Nephron progenitor cell (in vitro differentiated cells): ENCODE results near the gene GJA8.

Experiments used
- DNase-seq: peaks from one replicate; pipeline ENCODE4 v3.0.0; 2021
- H3K27ac Mint-ChIP-seq: 2 replicates; pipeline ENCODE4 v1.8.0; 2021; ENCODE audit warnings: mild to moderate bottlenecking, moderate library complexity, mixed read lengths
- H3K27me3 Mint-ChIP-seq: 2 replicates; pipeline ENCODE4 v1.8.0; 2021; ENCODE audit warnings: mild to moderate bottlenecking, low read depth, mixed read lengths; ENCODE audit not compliant: poor library complexity
- H3K36me3 Mint-ChIP-seq: 2 replicates; pipeline ENCODE4 v1.8.0; 2021; ENCODE audit warnings: low read depth, mixed read lengths
- H3K4me1 Mint-ChIP-seq: 2 replicates; pipeline ENCODE4 v1.8.0; 2021; ENCODE audit warnings: mixed read lengths
- H3K4me3 Mint-ChIP-seq: 2 replicates; pipeline ENCODE4 v1.8.0; 2021; ENCODE audit warnings: mild to moderate bottlenecking, moderate library complexity, mixed read lengths
- H3K9me3 Mint-ChIP-seq: 2 replicates; pipeline ENCODE4 v1.8.0; 2021; ENCODE audit warnings: mild to moderate bottlenecking, moderate library complexity, mixed read lengths
- CTCF ChIP-seq: fragments of 200-600 bp; sonication (generic); IDR thresholded peaks from 2 replicates; pipeline ENCODE4 v1.5.0; 2021; ENCODE audit warnings: antibody characterized with exemption

GJA8 gene

GRCh38 chr1:147882535-147882934, 20.1 kb upstream of the GJA8 start:
- Mint-ChIP-seq H3K27ac (no peak overlapping the region), H3K4me1 (peaks cover 4% of the 10 kb centered on the region)

GRCh38 chr1:147890177-147890790, 12.3 kb upstream of the GJA8 start:
- no peak overlapping the region for H3K4me3 Mint-ChIP-seq
- no peaks in the 10 kb centered on the region for H3K36me3 Mint-ChIP-seq
- peak; percentile 90 for TF ChIP-seq CTCF
- no peaks in the 10 kb centered on the region for H3K27me3 Mint-ChIP-seq
- peaks cover 30% of the 10 kb centered on the region for H3K4me1 Mint-ChIP-seq
- peak; percentile 90 for DNase-seq
- H3K9me3 Mint-ChIP-seq: no peaks in the 10 kb centered on the region
- H3K27ac Mint-ChIP-seq: no peak overlapping the region

More at GRCh38 chr1:147882535-147882934, 20.1 kb upstream of the GJA8 start:
- Mint-ChIP-seq H3K4me3 (no peak overlapping the region), H3K36me3 (peaks cover 6% of the 10 kb centered on the region), H3K27me3 (no peaks in the 10 kb centered on the region), H3K9me3 (peaks cover 13% of the 10 kb centered on the region)
- DNase-seq: no peak
- no peak for TF ChIP-seq CTCF

- no peak for DNase-seq
- Mint-ChIP-seq H3K36me3 (no peaks in the 10 kb centered on the region), H3K27ac (no peak overlapping the region), H3K4me1 (peaks cover 30% of the 10 kb centered on the region), H3K4me3 (no peak overlapping the region), H3K27me3 (no peaks in the 10 kb centered on the region), H3K9me3 (no peaks in the 10 kb centered on the region)
- no peak for TF ChIP-seq CTCF
Observed at GRCh38 chr1:147891088-147891487, 11.5 kb upstream of the GJA8 start.

- Mint-ChIP-seq H3K4me3 (no peak overlapping the region), H3K4me1 (peaks cover 34% of the 10 kb centered on the region), H3K27me3 (no peaks in the 10 kb centered on the region), H3K9me3 (no peaks in the 10 kb centered on the region), H3K27ac (no peak overlapping the region), H3K36me3 (no peaks in the 10 kb centered on the region)
- TF ChIP-seq CTCF: no peak
- peak; percentile 16 for DNase-seq
Observed at GRCh38 chr1:147892216-147892615, 10.4 kb upstream of the GJA8 start.

- TF ChIP-seq CTCF: peak; percentile 98
- H3K4me1 Mint-ChIP-seq: peaks cover 39% of the 10 kb centered on the region
- no peak overlapping the region for H3K4me3 Mint-ChIP-seq
- peak; percentile 41 for DNase-seq
- no peaks in the 10 kb centered on the region for H3K9me3 Mint-ChIP-seq
- H3K36me3 Mint-ChIP-seq: no peaks in the 10 kb centered on the region
- no peak overlapping the region for H3K27ac Mint-ChIP-seq
- no peaks in the 10 kb centered on the region for H3K27me3 Mint-ChIP-seq
Observed at GRCh38 chr1:147892731-147893214, 9.8 kb upstream of the GJA8 start.

GRCh38 chr1:147895123-147895522, 7.5 kb upstream of the GJA8 start:
- H3K27me3 Mint-ChIP-seq: no peaks in the 10 kb centered on the region
- DNase-seq: no peak
- no peaks in the 10 kb centered on the region for H3K36me3 Mint-ChIP-seq
- H3K27ac Mint-ChIP-seq: no peak overlapping the region
- H3K4me1 Mint-ChIP-seq: peaks cover 33% of the 10 kb centered on the region
- no peak for TF ChIP-seq CTCF
- H3K4me3 Mint-ChIP-seq: no peak overlapping the region
- H3K9me3 Mint-ChIP-seq: no peaks in the 10 kb centered on the region
